ENCODE results near the gene PLK5.
"Not testable (repeated sequence)": the region's sequence is repeated elsewhere in the genome, so short reads cannot be mapped to it uniquely, and the experiment has no call there.

The PLK5 gene

DNA sequence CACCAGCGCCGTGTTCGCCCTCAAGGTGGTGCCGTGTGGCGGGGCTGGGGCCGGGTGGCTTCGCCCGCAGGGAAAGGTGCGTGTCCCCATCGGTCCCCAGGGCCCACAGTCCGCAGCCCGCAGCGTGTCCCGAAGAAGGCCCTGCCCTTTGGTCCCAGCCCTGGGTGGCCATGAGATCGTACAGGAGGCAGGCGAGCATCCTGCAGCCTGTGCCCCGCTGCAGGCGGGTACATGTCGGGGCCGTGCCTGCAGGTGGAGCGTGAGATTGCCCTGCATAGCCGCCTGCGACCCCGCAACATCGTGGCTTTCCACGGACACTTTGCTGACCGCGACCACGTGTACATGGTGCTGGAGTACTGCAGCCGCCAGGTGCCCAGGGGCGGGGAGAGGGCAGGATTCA is 1.5 kb downstream of the PLK5 start:
- no peak for DNase-seq (ENCODE audit: low spot score)

GRCh38 chr19:1526066-1526778 is 2.3 kb downstream of the PLK5 start:
- no peak for DNase-seq (ENCODE audit: low spot score)

DNA sequence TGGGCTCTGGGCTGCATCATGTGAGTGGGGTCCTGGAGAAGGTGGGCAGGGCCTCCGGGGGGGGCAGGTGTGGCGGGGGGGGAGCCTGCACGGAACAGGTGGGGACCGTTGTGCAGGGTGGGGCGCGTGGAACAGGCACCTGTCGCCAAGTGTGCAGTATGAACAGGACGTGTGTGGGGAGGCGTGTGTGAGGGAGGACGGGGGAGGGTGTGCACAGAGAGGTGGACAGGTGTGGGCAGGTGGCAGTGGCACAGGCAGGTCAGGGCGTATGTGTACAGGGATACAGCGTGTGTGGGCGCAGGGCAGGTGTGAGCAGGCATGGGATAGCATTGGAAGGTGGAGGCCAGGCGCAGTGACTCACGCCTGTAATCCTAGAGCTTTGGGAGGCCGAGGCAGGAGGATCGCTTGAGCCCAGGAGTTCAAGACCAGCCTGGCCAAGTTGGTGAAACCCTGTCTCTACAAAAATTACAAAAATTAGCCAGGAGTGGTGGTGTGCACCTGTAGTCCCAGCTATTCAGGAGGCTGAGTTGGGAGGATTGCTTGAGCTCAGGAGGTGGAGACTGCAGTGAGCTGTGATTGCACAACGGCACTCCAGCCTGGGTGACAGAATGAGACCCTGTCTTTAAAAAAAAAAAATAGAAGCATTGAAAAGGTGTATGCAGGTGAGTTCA is 3.2 kb downstream of the PLK5 start:
- no peak for DNase-seq (ENCODE audit: low spot score)

- DNase-seq (ENCODE audit: low spot score), result no peak
Observed at GRCh38 chr19:1527650-1528309, 3.9 kb downstream of the PLK5 start.

GRCh38 chr19:1528596-1529429 is 4.9 kb downstream of the PLK5 start:
- DNase-seq (ENCODE audit: low spot score), result no peak

DNA sequence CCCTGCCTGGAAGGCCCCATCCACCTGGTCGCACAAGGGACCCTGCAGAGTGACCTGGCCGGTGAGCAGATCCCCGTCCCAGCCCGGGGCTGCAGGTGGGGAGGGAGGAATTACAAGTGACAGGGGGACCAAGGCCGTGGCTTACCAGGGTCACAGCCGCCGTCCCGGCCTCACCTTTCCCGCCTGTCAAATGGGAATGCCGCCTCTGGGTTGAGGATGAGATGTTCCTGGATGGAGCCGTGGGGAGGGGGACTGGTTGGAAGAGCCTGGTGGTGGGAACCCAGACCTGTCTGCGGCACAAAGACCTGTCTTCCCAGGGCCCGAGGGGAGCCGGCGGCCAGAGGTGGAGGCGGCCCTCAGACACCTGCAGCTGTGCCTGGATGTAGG is 5.5 kb downstream of the PLK5 start:
- no peak for DNase-seq (ENCODE audit: low spot score)

DNA sequence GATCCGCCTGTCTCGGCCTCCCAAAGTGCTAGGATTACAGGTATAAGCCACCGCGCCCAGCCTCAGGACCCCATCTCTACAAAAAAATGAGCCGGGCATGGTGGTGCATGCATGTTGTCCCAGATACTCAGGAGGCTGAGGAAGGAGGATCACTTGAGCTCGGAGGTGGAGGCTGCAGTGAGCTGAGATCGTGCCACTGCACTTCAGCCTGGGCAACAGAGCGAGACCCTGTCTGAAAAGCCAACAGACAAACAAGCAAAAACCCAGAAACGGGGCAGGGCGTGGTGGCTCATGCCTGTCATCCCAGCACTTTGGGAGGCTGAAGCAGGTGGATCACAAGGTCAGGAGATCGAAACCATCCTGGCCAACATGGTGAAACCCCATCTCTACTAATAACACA is 7.0 kb downstream of the PLK5 start:
- DNase-seq (ENCODE audit: low spot score), result not testable (repeated sequence)

GRCh38 chr19:1531587-1531986 is 7.7 kb downstream of the PLK5 start:
- DNase-seq (ENCODE audit: low spot score), result no peak

GRCh38 chr19:1532003-1532402 is 8.1 kb downstream of the PLK5 start:
- no peak for DNase-seq (ENCODE audit: low spot score)

- no peak for DNase-seq (ENCODE audit: low spot score)
Observed at GRCh38 chr19:1533510-1534150, 9.8 kb downstream of the PLK5 start.

- no peak for DNase-seq (ENCODE audit: low spot score)
Observed at GRCh38 chr19:1534972-1535371, 11.1 kb downstream of the PLK5 start.

DNA sequence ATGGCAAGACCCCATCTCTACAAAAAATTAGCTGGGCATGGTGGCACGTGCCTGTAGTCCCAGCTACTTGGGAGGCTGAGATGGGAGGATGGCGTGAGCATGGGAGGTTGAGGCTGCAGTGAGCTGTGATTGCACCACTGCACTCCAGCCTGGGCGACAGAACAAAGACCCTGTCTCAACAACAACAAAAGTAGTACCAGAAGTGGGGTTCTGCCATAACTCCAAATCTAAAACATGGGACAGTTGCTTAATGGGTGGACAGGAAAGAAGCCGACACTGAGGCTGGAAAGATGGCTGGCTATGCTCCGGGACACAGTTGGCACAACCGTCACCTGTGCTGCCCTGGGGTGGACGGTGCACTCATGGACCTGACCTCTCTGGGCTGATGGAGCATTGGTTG is 11.8 kb downstream of the PLK5 start:
- not testable (repeated sequence) for DNase-seq (ENCODE audit: low spot score)

- DNase-seq (ENCODE audit: low spot score), result peak; percentile 35
Observed at GRCh38 chr19:1538978-1539377, 15.1 kb downstream of the PLK5 start.

DNA sequence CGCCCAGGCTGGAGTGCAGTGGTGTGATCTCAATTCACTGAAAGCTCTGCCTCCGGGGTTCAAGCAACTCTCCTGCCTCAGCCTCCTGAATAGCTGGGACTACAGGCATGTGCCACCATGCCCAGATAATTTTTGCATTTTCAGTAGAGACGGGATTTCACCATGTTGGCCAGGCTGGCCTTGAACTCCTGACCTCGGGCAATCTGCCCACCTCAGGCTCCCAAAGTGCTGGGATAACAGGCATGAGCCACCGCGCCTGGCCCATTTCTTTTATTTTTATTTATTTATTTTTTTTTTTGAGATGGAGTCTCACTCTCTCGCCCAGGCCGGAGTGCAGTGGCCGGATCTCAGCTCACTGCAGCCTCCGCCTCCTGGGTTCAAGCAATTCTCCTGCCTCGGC is 15.9 kb downstream of the PLK5 start:
- DNase-seq (ENCODE audit: low spot score), result not testable (repeated sequence)

DNA sequence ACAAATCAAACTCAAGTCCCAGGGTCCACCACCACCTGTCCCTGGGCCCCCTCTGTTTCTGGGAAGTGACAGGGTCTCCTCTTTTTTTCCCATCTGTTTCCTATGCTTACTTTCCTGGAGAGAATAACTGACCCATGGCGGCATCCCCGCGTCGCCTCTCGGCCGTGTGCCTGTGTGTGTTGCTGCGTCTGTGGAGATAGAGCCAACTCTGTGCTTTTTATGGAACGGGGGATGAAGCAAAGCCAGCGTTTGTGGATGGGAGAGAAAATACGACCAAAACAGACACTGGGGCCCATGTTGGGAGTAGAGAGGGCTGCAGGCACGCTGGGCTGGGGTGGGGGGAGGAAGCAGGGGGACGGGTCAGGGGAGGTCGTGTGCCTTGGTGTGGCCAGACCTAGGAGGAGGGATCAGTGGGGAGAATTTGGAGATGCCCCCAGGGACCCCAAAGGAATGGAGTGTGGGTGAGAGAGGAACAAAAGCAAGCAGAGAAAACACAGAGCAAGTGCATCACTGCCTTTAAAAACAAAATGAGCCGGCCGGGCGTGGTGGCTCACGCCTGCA is 16.6 kb downstream of the PLK5 start:
- DNase-seq (ENCODE audit: low spot score), result no peak

DNA sequence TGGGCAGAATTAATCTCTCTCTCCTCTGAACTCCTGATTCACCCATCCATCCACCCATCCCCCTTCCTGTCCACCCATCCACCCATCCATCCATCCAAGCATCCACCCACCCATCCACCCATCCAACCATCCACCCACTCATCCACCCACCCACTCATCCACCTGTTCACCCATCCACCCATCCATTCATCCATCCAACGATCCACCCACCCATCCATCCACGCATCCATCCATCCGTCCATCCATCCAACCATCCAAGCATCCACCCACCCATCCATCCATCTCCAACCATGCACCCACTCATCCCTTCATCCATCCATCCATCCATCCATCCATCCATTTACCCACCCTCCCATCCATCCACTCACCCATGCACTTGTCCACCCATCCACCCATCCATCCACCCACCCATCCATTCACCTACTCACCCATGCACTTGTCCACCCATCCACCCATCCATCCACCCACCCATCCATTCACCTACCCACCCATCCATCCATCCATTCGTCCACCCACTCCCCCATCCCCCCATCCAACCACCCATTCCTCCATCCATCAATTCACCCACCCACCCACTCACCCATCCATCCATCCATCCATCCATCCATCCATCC is 25.6 kb downstream of the PLK5 start:
- no peak for DNase-seq (ENCODE audit: low spot score)

- no peak for DNase-seq (ENCODE audit: low spot score)
Observed at GRCh38 chr19:1551068-1552040, 27.5 kb downstream of the PLK5 start.

DNA sequence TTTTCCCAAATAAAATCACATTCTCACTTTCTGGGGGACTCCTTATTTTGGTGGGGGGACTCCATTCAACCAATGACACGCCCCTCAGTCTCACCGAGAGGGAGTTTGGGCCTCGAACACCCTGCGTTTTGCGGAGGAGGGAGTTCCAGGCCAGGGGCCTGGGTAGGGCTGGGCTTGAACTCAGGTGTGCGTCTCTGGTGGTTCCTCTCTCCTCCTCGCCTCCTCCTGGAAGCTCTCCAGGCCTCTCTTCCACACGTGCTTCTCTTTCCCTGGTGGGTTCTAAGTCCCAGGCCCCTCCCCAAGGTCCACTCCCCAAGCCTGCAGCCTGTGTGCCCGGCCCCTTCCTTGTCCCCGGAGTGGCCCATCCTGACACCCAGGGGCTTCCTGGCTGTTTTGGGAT is 29.5 kb downstream of the PLK5 start:
- DNase-seq (ENCODE audit: low spot score), result no peak

- DNase-seq (ENCODE audit: low spot score), result no peak
Observed at GRCh38 chr19:1554968-1555367, 31.1 kb downstream of the PLK5 start.

All from GM03348 (cell line).